Endothelial cell of umbilical vein (primary cell): ENCODE data around the gene ABCA8. TPM values are rescaled to one million over a fixed set of nuclear protein-coding genes. Genes with fewer than 3 reads are reported as not detected.

ENCODE experiments used
- BruUV-seq: library from RNA; stranded (reverse); fragments of 400-500 nt; replicated peaks from 2 replicates; lab custom pipeline; 2021; lab: Mats Ljungman, UMichigan
- CTCF ChIA-PET: fragments of 300-600, 350-600 bp; sonication (Branson Sonifier 250); formaldehyde crosslinking; loops from one replicate; lab custom pipeline; 2021; ENCODE audit warnings: antibody characterized with exemption, inconsistent platforms; lab: Charles Lee
- POLR2A ChIA-PET: fragments of 300-600, 350-600 bp; sonication (Branson Sonifier 250); formaldehyde crosslinking; loops from one replicate; lab custom pipeline; 2021; ENCODE audit warnings: antibody characterized with exemption, inconsistent platforms; lab: Charles Lee
- DNase-seq: peaks from one replicate; pipeline ENCODE4 v3.0.0-alpha.2; 2011; ENCODE audit warnings: low read depth, low spot score
- FAIRE-seq: peaks from 2 replicates; lab custom pipeline; 2011; peaks lifted over from hg19 to GRCh38; lab: Jason Lieb, UNC
- H2AFZ ChIP-seq: 2 replicates; pipeline ENCODE4 v1.6.0; 2012; ENCODE audit warnings: low read depth, low read length, control low read depth, inconsistent platforms
- H3K27ac ChIP-seq: 2 replicates; pipeline ENCODE4 v1.5.1; 2011; ENCODE audit warnings: low read depth, mild to moderate bottlenecking, control low read depth, low read length, moderate library complexity; ENCODE audit not compliant: insufficient read depth
- H3K27me3 ChIP-seq, 2 experiments: 2 replicates each; pipeline versions ENCODE4 v1.6.0 to v1.6.1; 2011; ENCODE audit warnings: low read length in 2 of 2, mixed read lengths in 1 of 2; ENCODE audit not compliant: control insufficient read depth in 2 of 2, insufficient read depth in 2 of 2
- H3K36me3 ChIP-seq, 2 experiments: 2 replicates in 1 of 2; 3 replicates in 1 of 2; pipeline ENCODE4 v1.5.1; 2011; ENCODE audit warnings: low read length in 2 of 2, mild to moderate bottlenecking in 1 of 2, moderate library complexity in 1 of 2; ENCODE audit not compliant: control insufficient read depth in 2 of 2, insufficient read depth in 2 of 2; ENCODE audit errors: extremely low read depth in 1 of 2
- H3K4me1 ChIP-seq: 3 replicates; pipeline ENCODE4 v1.5.1; 2011; ENCODE audit warnings: mild to moderate bottlenecking, low read length; ENCODE audit not compliant: control insufficient read depth, insufficient read depth; ENCODE audit errors: extremely low read depth
- H3K4me2 ChIP-seq: 2 replicates; pipeline ENCODE4 v1.6.1; 2011; ENCODE audit warnings: low read length, control low read depth, mixed read lengths; ENCODE audit not compliant: insufficient read depth
- H3K4me3 ChIP-seq, 3 experiments: fragments of 200-600 bp in 1 of 3; sonication (generic), shearing (Covaris generic) in 1 of 3; replicated peaks in 1 of 3; 2 replicates each; pipeline ENCODE4 v1.5.1; 2011 to 2016; ENCODE audit warnings: control low read depth in 3 of 3, low read length in 3 of 3, mild to moderate bottlenecking in 2 of 3, inconsistent platforms in 1 of 3, low read depth in 1 of 3, moderate library complexity in 1 of 3; ENCODE audit not compliant: insufficient read depth in 1 of 3
- H3K79me2 ChIP-seq: 2 replicates; pipeline ENCODE4 v1.6.0; 2012; ENCODE audit warnings: low read length, inconsistent platforms; ENCODE audit not compliant: control insufficient read depth, insufficient read depth
- H3K9ac ChIP-seq: replicated peaks from 2 replicates; pipeline ENCODE3; 2011; ENCODE audit warnings: low read length, control low read depth; ENCODE audit not compliant: insufficient read depth; ENCODE audit errors: extremely low read depth
- H3K9me1 ChIP-seq: replicated peaks from 3 replicates; pipeline ENCODE4 v1.6.0; 2011; ENCODE audit warnings: mild to moderate bottlenecking, low read length; ENCODE audit not compliant: control insufficient read depth, insufficient read depth; ENCODE audit errors: extremely low read depth
- H3K9me3 ChIP-seq: replicated peaks from 2 replicates; pipeline ENCODE4 v1.5.1; 2012; ENCODE audit warnings: low read length, inconsistent platforms; ENCODE audit not compliant: control insufficient read depth, insufficient read depth
- H4K20me1 ChIP-seq: replicated peaks from 2 replicates; pipeline ENCODE3; 2011; ENCODE audit warnings: mild to moderate bottlenecking, low read length; ENCODE audit not compliant: control insufficient read depth, insufficient read depth; ENCODE audit errors: extremely low read depth
- EZH2 ChIP-seq: IDR thresholded peaks from 2 replicates; pipeline ENCODE4 v1.6.1; 2012; ENCODE audit warnings: borderline replicate concordance, low read depth, mild to moderate bottlenecking, moderate library complexity, low read length, inconsistent platforms; ENCODE audit not compliant: severe bottlenecking
- FOS ChIP-seq: IDR thresholded peaks from 2 replicates; pipeline ENCODE4 v1.6.1; 2011; ENCODE audit warnings: mild to moderate bottlenecking, low read length, moderate library complexity, borderline replicate concordance; ENCODE audit not compliant: insufficient read depth
- GATA2 ChIP-seq: IDR thresholded peaks from 2 replicates; pipeline ENCODE4 v1.7.0; 2011; ENCODE audit warnings: low read depth, mild to moderate bottlenecking, moderate library complexity, mixed read lengths, low read length; ENCODE audit not compliant: insufficient read length, insufficient read depth
- JUN ChIP-seq: IDR thresholded peaks from 2 replicates; pipeline ENCODE4 v1.6.1; 2011; ENCODE audit warnings: borderline replicate concordance, low read depth; ENCODE audit not compliant: insufficient read length, insufficient read depth
- MYC ChIP-seq: IDR thresholded peaks from one replicate; pipeline ENCODE4 v1.6.1; 2011; ENCODE audit warnings: mild to moderate bottlenecking, low read depth, low read length
- POLR2A ChIP-seq: IDR thresholded peaks from 2 replicates; pipeline ENCODE4 v1.6.1; 2012; ENCODE audit warnings: low read depth, mild to moderate bottlenecking, control low read depth, low read length
- POLR2AphosphoS5 ChIP-seq: IDR thresholded peaks from 2 replicates; pipeline ENCODE4 v1.6.1; 2012; ENCODE audit warnings: low read depth, mild to moderate bottlenecking, control low read depth, low read length, moderate library complexity; ENCODE audit not compliant: insufficient read depth
- dilution Hi-C: fragments of 300-500 bp; cut with MboI; formaldehyde crosslinking; loops from one replicate; pipeline ENCODE4 v1.15.0; 2019; ENCODE audit warnings: low sequenced_read_pairs; ENCODE audit not compliant: extremely low pct_ligation_motif_present
- intact Hi-C: fragments of 100-400 bp; cut with micrococcal nuclease; formaldehyde crosslinking; loops from one replicate; pipeline ENCODE4 v1.10.0; 2022
- polyA plus RNA-seq, 4 experiments: library from polyadenylated mRNA; depleted of rRNA in 3 of 4; stranded (reverse) in 3 of 4; unstranded in 1 of 4; fragments of >200 nt; gene quantifications; 2 replicates each; pipeline versions ENCODE4 v1.2.1 to v1.2.3, GENCODE V29; 2011 to 2012; ENCODE audit warnings: missing spikeins in 1 of 4
- total RNA-seq: library from RNA; stranded (reverse); gene quantifications from 2 replicates; pipeline ENCODE4 v1.2.3, GENCODE V29; 2021
- TF ChIP-seq, protein P1 (sequence below), 2 donors: IDR thresholded peaks; 1 replicate in 1 of 2; 2 replicates in 1 of 2; pipeline ENCODE4 v1.5.1; 2011; ENCODE audit warnings: low read length in 2 of 2, mild to moderate bottlenecking in 2 of 2, moderate library complexity in 2 of 2, control low read depth in 1 of 2, inconsistent platforms in 1 of 2, low read depth in 1 of 2; ENCODE audit not compliant: insufficient read depth in 1 of 2; ENCODE audit errors: extremely low read depth in 1 of 2
- TF ChIP-seq, protein P2 (sequence below): IDR thresholded peaks from 2 replicates; pipeline ENCODE4 v1.6.1; 2011; ENCODE audit not compliant: insufficient read depth, insufficient read length

ABCA8 gene
- total and polyA plus RNA-seq, 2 donors (not counting 3 experiments of a cell fraction or from before 2014, with no cell fraction given): 0.99 to 1.7 TPM

DNA sequence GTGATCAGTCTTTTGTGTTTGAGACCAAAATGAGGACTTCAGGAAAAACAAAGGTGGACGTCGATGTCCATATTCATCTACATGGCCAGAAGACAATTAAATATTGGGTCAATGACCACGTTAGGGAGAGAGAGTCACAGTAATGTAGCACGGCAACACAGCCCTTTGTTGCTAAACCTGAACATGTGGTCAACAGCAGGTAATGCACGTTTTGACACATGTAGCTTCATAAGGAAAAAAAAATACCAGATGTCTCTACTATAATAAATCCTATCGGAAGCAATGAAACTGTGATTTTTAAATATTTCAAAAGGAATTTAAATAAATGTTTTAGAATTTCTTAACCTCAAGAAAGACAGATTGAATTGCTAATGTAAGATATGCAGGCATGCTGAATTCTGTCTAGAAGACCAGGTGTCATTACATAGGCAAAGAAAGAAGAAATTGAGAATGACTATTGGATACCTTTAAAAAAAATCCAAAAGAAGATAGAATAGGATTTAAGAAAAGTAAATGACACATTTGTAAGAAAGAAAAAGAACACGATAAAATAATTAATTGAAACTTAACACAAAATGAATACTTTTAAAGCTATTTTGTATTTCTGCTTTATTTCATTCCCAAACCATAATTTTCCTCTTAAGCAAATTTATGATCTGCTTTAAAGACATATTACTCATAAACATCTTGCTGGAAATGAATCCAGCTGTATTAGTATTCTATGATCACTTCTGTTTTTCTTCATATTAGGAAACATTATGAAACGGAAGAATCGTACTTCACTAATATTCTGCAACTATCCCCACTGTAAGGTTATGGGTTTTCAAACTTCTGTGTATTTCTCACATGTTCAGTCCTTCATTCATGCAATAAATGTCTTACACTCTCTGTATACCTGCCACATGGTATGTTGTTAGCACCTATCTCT is 30.1 kb downstream of the ABCA8 start:
- CTCF ChIA-PET: interaction anchor here (0.9 to 1.2 kb wide), 2 partner anchors 8 to 12 kb away, joined by 3 to 4 read pairs; no protein-coding TSS in a partner anchor
- no TSS peak for BruUV-seq

More for the DNA sequence above, 30.1 kb downstream of the ABCA8 start:
- no peak overlapping the region for H3K4me3 ChIP-seq
- H3K27me3 ChIP-seq: no peaks in the 10 kb centered on the region
- FAIRE-seq: no peak
- H3K9ac ChIP-seq: no peak overlapping the region
- POLR2A ChIA-PET: no interaction called here
- no peaks in the 10 kb centered on the region for H3K9me1 ChIP-seq
- intact Hi-C loops (no loop called here), dilution Hi-C loops (no loop called here)
- peaks cover 17% of the 10 kb centered on the region for H3K4me1 ChIP-seq
- H3K36me3 ChIP-seq: no peaks in the 10 kb centered on the region
- H3K27ac ChIP-seq: no peak overlapping the region
- DNase-seq: no peak
- TF ChIP-seq POLR2A: no peak
- TF ChIP-seq, protein P1, sequence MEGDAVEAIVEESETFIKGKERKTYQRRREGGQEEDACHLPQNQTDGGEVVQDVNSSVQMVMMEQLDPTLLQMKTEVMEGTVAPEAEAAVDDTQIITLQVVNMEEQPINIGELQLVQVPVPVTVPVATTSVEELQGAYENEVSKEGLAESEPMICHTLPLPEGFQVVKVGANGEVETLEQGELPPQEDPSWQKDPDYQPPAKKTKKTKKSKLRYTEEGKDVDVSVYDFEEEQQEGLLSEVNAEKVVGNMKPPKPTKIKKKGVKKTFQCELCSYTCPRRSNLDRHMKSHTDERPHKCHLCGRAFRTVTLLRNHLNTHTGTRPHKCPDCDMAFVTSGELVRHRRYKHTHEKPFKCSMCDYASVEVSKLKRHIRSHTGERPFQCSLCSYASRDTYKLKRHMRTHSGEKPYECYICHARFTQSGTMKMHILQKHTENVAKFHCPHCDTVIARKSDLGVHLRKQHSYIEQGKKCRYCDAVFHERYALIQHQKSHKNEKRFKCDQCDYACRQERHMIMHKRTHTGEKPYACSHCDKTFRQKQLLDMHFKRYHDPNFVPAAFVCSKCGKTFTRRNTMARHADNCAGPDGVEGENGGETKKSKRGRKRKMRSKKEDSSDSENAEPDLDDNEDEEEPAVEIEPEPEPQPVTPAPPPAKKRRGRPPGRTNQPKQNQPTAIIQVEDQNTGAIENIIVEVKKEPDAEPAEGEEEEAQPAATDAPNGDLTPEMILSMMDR (IDR thresholded peaks at IDR 0.05; ENCODE audit: extremely low read depth in 1 of 2, insufficient read depth in 1 of 2, low read depth in 1 of 2, low read length in 2 of 2): no peak
- no peak for TF ChIP-seq MYC
- no peak for TF ChIP-seq GATA2
- no peak for TF ChIP-seq FOS
- TF ChIP-seq POLR2AphosphoS5: no peak
- no peak for TF ChIP-seq EZH2
- TF ChIP-seq JUN: no peak
- TF ChIP-seq, protein P2, sequence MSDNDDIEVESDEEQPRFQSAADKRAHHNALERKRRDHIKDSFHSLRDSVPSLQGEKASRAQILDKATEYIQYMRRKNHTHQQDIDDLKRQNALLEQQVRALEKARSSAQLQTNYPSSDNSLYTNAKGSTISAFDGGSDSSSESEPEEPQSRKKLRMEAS: no peak
- H3K9me3 ChIP-seq: no peaks in the 10 kb centered on the region
- no peaks in the 10 kb centered on the region for H4K20me1 ChIP-seq
- H2AFZ ChIP-seq: no peak overlapping the region
- no peak overlapping the region for H3K4me2 ChIP-seq
- no peaks in the 10 kb centered on the region for H3K79me2 ChIP-seq
